ENCODE results near the gene TMEM59L.

Gene TMEM59L

DNA sequence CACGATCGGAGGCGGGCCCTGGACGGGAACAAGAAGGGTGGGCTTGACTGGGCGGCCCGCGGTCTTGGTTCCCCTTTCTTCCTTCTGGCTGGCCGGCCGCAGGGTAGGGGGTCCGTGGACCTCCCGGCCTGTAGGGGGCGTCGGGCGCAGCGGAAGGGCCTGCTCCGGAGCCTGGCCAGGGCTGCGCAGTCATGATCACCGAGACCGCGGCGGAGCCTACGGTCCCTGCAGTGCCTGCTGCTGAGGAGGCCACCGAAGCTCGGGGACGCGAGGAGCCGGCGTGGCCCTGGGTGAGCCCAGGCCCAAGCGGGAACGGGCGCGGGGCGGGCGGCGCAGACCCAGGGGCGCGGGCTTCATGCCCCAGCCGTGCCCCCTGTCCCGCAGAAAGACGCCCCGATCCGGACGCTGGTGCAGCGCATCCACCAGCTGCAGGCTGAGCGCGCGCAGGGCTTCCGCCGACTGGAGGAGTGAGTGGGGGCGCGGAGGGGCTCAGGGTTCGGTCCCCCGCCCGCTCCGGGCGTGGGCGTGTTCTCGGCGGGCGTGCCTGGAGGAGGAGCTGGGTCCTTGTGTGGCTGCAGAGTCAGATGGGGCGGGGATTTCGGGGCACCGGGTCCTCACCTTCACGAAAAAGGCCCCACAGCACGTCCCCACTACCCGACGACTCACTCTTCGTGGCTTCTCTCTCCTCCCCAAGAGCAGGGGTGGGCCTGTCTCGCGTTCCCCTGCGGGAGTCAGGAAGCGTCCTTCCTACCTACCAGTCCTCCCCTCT, 23.9 kb upstream of the TMEM59L start, which contains the start of gene REX1BD:
TSS of gene REX1BD (plus strand) at position 188 of the 769 bp plus-strand sequence. CDS start at position 192, 4 bp downstream.
- Histone ChIP-seq H3K4me1 (ENCODE audit: control insufficient read depth, insufficient read depth, low read length) (no peaks in the 10 kb centered on the region), H3K27ac (ENCODE audit: extremely low read depth, low read depth, low read length) (peak within 1 kb of the TSS; percentile 77), H3K9me3 (ENCODE audit: control insufficient read depth, insufficient read depth, low read depth, low read length) (no peaks in the 10 kb centered on the region), H3K36me3 (ENCODE audit: control insufficient read depth in 2 of 2, insufficient read depth in 1 of 2, low read length in 2 of 2) (peaks cover 0 to 6% of the 10 kb centered on the region in 2 experiments; a peak in 1 of 3 replicates), H3K4me3 (ENCODE audit: low read depth, low read length) (peak within 1 kb of the TSS; percentile 75)
- ChIA-PET POLR2A (interaction anchor here (0.6 to 5.7 kb wide), 28 partner anchors 8 to 331 kb away, joined by 3 to 60 read pairs (median 4); partner anchors contain the start of genes COPE, DDX49, ELL and FKBP8), CTCF (interaction anchor here (0.6 to 2.1 kb wide), 21 partner anchors 8 to 256 kb away, joined by 3 to 15 read pairs (median 4); no protein-coding TSS in a partner anchor)
- TF ChIP-seq, protein P1, sequence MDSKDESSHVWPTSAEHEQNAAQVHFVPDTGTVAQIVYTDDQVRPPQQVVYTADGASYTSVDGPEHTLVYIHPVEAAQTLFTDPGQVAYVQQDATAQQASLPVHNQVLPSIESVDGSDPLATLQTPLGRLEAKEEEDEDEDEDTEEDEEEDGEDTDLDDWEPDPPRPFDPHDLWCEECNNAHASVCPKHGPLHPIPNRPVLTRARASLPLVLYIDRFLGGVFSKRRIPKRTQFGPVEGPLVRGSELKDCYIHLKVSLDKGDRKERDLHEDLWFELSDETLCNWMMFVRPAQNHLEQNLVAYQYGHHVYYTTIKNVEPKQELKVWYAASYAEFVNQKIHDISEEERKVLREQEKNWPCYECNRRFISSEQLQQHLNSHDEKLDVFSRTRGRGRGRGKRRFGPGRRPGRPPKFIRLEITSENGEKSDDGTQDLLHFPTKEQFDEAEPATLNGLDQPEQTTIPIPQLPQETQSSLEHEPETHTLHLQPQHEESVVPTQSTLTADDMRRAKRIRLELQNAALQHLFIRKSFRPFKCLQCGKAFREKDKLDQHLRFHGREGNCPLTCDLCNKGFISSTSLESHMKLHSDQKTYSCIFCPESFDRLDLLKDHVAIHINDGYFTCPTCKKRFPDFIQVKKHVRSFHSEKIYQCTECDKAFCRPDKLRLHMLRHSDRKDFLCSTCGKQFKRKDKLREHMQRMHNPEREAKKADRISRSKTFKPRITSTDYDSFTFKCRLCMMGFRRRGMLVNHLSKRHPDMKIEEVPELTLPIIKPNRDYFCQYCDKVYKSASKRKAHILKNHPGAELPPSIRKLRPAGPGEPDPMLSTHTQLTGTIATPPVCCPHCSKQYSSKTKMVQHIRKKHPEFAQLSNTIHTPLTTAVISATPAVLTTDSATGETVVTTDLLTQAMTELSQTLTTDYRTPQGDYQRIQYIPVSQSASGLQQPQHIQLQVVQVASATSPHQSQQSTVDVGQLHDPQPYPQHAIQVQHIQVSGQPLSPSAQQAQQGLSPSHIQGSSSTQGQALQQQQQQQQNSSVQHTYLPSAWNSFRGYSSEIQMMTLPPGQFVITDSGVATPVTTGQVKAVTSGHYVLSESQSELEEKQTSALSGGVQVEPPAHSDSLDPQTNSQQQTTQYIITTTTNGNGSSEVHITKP (tag by site-specific recombination; IDR thresholded peaks at IDR 0.05): peak; percentile 85
- peak; percentile 79 for TF ChIP-seq ZXDB (tag by site-specific recombination; IDR thresholded peaks at IDR 0.05)
- TF ChIP-seq ZSCAN23 (tag by site-specific recombination; IDR thresholded peaks at IDR 0.05): no peak
- TF ChIP-seq ZNF48 (tag by site-specific recombination; IDR thresholded peaks at IDR 0.05): no peak
- peak; percentile 67; the same call in 1 of the 2 replicates for TF ChIP-seq ZFP69B (tag by site-specific recombination; IDR thresholded peaks at IDR 0.05)
- TF ChIP-seq, protein P2, sequence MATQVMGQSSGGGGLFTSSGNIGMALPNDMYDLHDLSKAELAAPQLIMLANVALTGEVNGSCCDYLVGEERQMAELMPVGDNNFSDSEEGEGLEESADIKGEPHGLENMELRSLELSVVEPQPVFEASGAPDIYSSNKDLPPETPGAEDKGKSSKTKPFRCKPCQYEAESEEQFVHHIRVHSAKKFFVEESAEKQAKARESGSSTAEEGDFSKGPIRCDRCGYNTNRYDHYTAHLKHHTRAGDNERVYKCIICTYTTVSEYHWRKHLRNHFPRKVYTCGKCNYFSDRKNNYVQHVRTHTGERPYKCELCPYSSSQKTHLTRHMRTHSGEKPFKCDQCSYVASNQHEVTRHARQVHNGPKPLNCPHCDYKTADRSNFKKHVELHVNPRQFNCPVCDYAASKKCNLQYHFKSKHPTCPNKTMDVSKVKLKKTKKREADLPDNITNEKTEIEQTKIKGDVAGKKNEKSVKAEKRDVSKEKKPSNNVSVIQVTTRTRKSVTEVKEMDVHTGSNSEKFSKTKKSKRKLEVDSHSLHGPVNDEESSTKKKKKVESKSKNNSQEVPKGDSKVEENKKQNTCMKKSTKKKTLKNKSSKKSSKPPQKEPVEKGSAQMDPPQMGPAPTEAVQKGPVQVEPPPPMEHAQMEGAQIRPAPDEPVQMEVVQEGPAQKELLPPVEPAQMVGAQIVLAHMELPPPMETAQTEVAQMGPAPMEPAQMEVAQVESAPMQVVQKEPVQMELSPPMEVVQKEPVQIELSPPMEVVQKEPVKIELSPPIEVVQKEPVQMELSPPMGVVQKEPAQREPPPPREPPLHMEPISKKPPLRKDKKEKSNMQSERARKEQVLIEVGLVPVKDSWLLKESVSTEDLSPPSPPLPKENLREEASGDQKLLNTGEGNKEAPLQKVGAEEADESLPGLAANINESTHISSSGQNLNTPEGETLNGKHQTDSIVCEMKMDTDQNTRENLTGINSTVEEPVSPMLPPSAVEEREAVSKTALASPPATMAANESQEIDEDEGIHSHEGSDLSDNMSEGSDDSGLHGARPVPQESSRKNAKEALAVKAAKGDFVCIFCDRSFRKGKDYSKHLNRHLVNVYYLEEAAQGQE (tag by site-specific recombination; IDR thresholded peaks at IDR 0.05): peak; percentile 52; the same call in 1 of the 2 replicates
- 0 out of 2 replicates have a peak, but pooled peaks have one; percentile 5 for TF ChIP-seq ZNF596 (tag by site-specific recombination; IDR thresholded peaks at IDR 0.05)
- 0 out of 2 replicates have a peak, but pooled peaks have one; percentile 63 for TF ChIP-seq HOXC10 (CRISPR knock-in tag; IDR thresholded peaks at IDR 0.05)
- TF ChIP-seq ZNF248 (tag by site-specific recombination; IDR thresholded peaks at IDR 0.05): no peak
- peak; percentile 96; the same call in 1 of the 2 replicates for TF ChIP-seq REPIN1 (tag by site-specific recombination; IDR thresholded peaks at IDR 0.05; ENCODE audit: low read depth)
- peak; percentile 90 for TF ChIP-seq ZNF391 (tag by site-specific recombination; IDR thresholded peaks at IDR 0.05; ENCODE audit: borderline replicate concordance, low read depth)
- no peak for TF ChIP-seq GFI1B (tag by site-specific recombination; IDR thresholded peaks at IDR 0.05)
- peak; percentile 87 for TF ChIP-seq ZSCAN30 (tag by site-specific recombination; IDR thresholded peaks at IDR 0.05)
- no peak for TF ChIP-seq ZNF157 (tag by site-specific recombination; IDR thresholded peaks at IDR 0.05)
- TF ChIP-seq, protein P3, sequence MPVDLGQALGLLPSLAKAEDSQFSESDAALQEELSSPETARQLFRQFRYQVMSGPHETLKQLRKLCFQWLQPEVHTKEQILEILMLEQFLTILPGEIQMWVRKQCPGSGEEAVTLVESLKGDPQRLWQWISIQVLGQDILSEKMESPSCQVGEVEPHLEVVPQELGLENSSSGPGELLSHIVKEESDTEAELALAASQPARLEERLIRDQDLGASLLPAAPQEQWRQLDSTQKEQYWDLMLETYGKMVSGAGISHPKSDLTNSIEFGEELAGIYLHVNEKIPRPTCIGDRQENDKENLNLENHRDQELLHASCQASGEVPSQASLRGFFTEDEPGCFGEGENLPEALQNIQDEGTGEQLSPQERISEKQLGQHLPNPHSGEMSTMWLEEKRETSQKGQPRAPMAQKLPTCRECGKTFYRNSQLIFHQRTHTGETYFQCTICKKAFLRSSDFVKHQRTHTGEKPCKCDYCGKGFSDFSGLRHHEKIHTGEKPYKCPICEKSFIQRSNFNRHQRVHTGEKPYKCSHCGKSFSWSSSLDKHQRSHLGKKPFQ (tag by site-specific recombination; IDR thresholded peaks at IDR 0.05): peak; percentile 52
- peak; percentile 75 for TF ChIP-seq YY1 (tag by site-specific recombination; IDR thresholded peaks at IDR 0.05)
- TF ChIP-seq ZNF366 (tag by site-specific recombination; conservative IDR thresholded peaks at IDR 0.05): no peak; the same call in 1 of the 2 replicates
- TF ChIP-seq ZNF621 (tag by site-specific recombination; IDR thresholded peaks at IDR 0.05): no peak
- no peak; the same call in 1 of the 2 replicates for TF ChIP-seq OVOL3 (tag by site-specific recombination; IDR thresholded peaks at IDR 0.05)
- TF ChIP-seq ZFP3 (tag by site-specific recombination; IDR thresholded peaks at IDR 0.05; ENCODE audit: low read depth): 0 out of 2 replicates have a peak, but pooled peaks have one; percentile 9
- no peak for TF ChIP-seq OSR2 (tag by site-specific recombination; IDR thresholded peaks at IDR 0.05)
- no peak; the same call in 1 of the 2 replicates for TF ChIP-seq TRIM28 (IDR thresholded peaks at IDR 0.05; ENCODE audit: borderline replicate concordance, low read length)
- no peak for TF ChIP-seq RBAK (tag by site-specific recombination; IDR thresholded peaks at IDR 0.05)
- peak; percentile 98 for TF ChIP-seq ZFHX2 (tag by site-specific recombination; conservative IDR thresholded peaks at IDR 0.05)
- TF ChIP-seq ZNF335 (tag by site-specific recombination; conservative IDR thresholded peaks at IDR 0.05): peak; percentile 97; the same call in 1 of the 2 replicates
- TF ChIP-seq ZNF354C (tag by site-specific recombination; IDR thresholded peaks at IDR 0.05; ENCODE audit: borderline replicate concordance, low read depth): no peak
- TF ChIP-seq, protein P4, sequence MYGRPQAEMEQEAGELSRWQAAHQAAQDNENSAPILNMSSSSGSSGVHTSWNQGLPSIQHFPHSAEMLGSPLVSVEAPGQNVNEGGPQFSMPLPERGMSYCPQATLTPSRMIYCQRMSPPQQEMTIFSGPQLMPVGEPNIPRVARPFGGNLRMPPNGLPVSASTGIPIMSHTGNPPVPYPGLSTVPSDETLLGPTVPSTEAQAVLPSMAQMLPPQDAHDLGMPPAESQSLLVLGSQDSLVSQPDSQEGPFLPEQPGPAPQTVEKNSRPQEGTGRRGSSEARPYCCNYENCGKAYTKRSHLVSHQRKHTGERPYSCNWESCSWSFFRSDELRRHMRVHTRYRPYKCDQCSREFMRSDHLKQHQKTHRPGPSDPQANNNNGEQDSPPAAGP (tag by site-specific recombination; IDR thresholded peaks at IDR 0.05): peak; percentile 91
- TF ChIP-seq ZNF292 (tag by site-specific recombination; IDR thresholded peaks at IDR 0.05; ENCODE audit: borderline replicate concordance, low read depth): no peak
